OCI-LY7 (cell line): ENCODE data around the gene TIGAR. TPM values are rescaled to one million over a fixed set of nuclear protein-coding genes. Genes with fewer than 3 reads are reported as not detected.

Source experiments
- BruUV-seq: library from RNA; stranded (reverse); fragments of 400-500 nt; replicated peaks from 2 replicates; lab custom pipeline; 2021; lab: Mats Ljungman, UMichigan
- CTCF ChIA-PET: fragments of 300-600 bp; sonication (Branson Sonifier 250); formaldehyde crosslinking; loops from one replicate; lab custom pipeline; 2022; ENCODE audit warnings: antibody characterized with exemption; ENCODE audit not compliant: unreplicated experiment; lab: Charles Lee
- POLR2A ChIA-PET: fragments of 300-600 bp; sonication (Branson Sonifier 250); formaldehyde crosslinking; loops from one replicate; lab custom pipeline; 2022; ENCODE audit warnings: antibody characterized with exemption; lab: Charles Lee
- DNase-seq: peaks from one replicate; pipeline ENCODE4 v3.0.0-alpha.2; 2015; ENCODE audit warnings: low spot score
- H2AFZ ChIP-seq: fragments of 200-600 bp; sonication (generic), shearing (Covaris generic); 2 replicates; pipeline ENCODE4 v1.6.1; 2014; ENCODE audit warnings: mild to moderate bottlenecking, antibody characterized with exemption, low read length, moderate library complexity
- H3K27ac ChIP-seq: fragments of 200-600 bp; sonication (generic); 2 replicates; pipeline ENCODE4 v1.5.1; 2014; ENCODE audit warnings: mixed run types, low read depth, mild to moderate bottlenecking, moderate library complexity, low read length, inconsistent platforms; ENCODE audit not compliant: poor library complexity, severe bottlenecking
- H3K36me3 ChIP-seq: fragments of 200-600 bp; sonication (generic); 2 replicates; pipeline ENCODE4 v1.6.1; 2014; ENCODE audit warnings: mild to moderate bottlenecking, antibody characterized with exemption, low read length, moderate library complexity, mixed read lengths; ENCODE audit not compliant: insufficient read depth
- H3K4me1 ChIP-seq: fragments of 200-600 bp; sonication (generic); 2 replicates; pipeline ENCODE4 v1.5.1; 2014; ENCODE audit warnings: mild to moderate bottlenecking, low read length; ENCODE audit not compliant: insufficient read depth, poor library complexity, severe bottlenecking
- H3K4me2 ChIP-seq: fragments of 200-600 bp; sonication (generic); 2 replicates; pipeline ENCODE4 v1.6.1; 2014; ENCODE audit warnings: mild to moderate bottlenecking, low read length
- H3K4me3 ChIP-seq: fragments of 200-600 bp; sonication (generic); 2 replicates; pipeline ENCODE4 v1.5.1; 2014; ENCODE audit warnings: mild to moderate bottlenecking, low read depth, low read length; ENCODE audit not compliant: poor library complexity, severe bottlenecking
- H3K79me2 ChIP-seq: fragments of 200-600 bp; sonication (generic); 2 replicates; pipeline ENCODE4 v1.6.1; 2016; ENCODE audit warnings: low read depth, mild to moderate bottlenecking, low read length, moderate library complexity, mixed read lengths; ENCODE audit not compliant: insufficient read depth
- H3K9me2 ChIP-seq: fragments of 200-600 bp; sonication (generic); 2 replicates; pipeline ENCODE4 v1.6.1; 2016; ENCODE audit warnings: mild to moderate bottlenecking, low read length, mixed read lengths; ENCODE audit not compliant: insufficient read depth
- H3K9me3 ChIP-seq: fragments of 200-600 bp; sonication (generic); 2 replicates; pipeline ENCODE4 v1.6.1; 2014; ENCODE audit warnings: mild to moderate bottlenecking, mixed run types, low read length, mixed read lengths
- H4K20me1 ChIP-seq: fragments of 200-600 bp; sonication (generic); 2 replicates; pipeline ENCODE4 v1.6.1; 2014; ENCODE audit warnings: mild to moderate bottlenecking, antibody characterized with exemption, low read length, moderate library complexity, mixed read lengths; ENCODE audit not compliant: insufficient read depth
- EZH2phosphoT487 ChIP-seq: fragments of 200-600 bp; sonication (generic); IDR thresholded peaks from 2 replicates; pipeline ENCODE4 v1.6.1; 2018; ENCODE audit warnings: low read depth, borderline replicate concordance, mild to moderate bottlenecking, mixed run types, antibody characterized with exemption, low read length, moderate library complexity, mixed read lengths
- intact Hi-C: fragments of 100-400 bp; cut with micrococcal nuclease; formaldehyde crosslinking; loops from one replicate; pipeline ENCODE4 v1.10.0; 2022; ENCODE audit not compliant: unreplicated experiment
- total RNA-seq, 2 experiments: library from RNA; depleted of rRNA in 1 of 2; stranded (reverse); fragments of >200 nt in 1 of 2; shearing (Covaris generic) in 1 of 2; gene quantifications; 2 replicates each; pipeline ENCODE4 v1.2.3, GENCODE V29; 2014 to 2022
- TF ChIP-seq, protein P1 (sequence below): fragments of 200-600 bp; sonication (generic); conservative IDR thresholded peaks from 2 replicates; pipeline ENCODE4 v1.5.1; 2014; ENCODE audit warnings: mild to moderate bottlenecking, antibody characterized with exemption, low read length, moderate library complexity, mixed read lengths

Gene TIGAR
- total RNA-seq, 2 experiments from 2014 or later, result 8.0 to 24.7 TPM

DNA sequence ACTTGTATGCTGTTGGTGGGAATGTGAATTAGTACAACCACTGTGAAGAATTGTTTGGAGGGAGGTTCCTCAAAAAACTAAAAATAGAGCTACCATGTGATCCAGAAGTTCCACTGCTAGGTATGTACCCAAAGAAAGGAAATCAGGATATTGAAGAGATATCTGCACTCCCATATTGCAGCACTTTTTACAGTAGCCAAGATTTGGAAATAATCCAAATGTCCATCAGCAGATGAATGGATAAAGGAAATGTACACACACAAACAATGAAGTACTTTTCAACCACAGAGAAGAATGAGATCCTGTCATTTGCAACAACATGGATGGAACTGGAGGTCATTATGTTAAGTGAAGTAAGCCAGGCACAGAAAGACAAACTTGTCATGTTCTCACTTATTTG lies 25.9 kb downstream of the TIGAR start:
- BruUV-seq, result no TSS peak
- ChIA-PET CTCF (no interaction called here), POLR2A (no interaction called here)
- Histone ChIP-seq H3K36me3 (peaks cover 50% of the 10 kb centered on the region), H3K9me3 (no peaks in the 10 kb centered on the region), H4K20me1 (peaks cover 3% of the 10 kb centered on the region; the same call in 1 of the 2 replicates), H3K4me1 (no peaks in the 10 kb centered on the region), H3K79me2 (no peaks in the 10 kb centered on the region), H2AFZ (no peak overlapping the region), H3K27ac (no peak overlapping the region), H3K4me3 (no peak overlapping the region), H3K9me2 (no peaks in the 10 kb centered on the region), H3K4me2 (no peak overlapping the region)
- TF ChIP-seq EZH2phosphoT487, result no peak
- TF ChIP-seq, protein P1, sequence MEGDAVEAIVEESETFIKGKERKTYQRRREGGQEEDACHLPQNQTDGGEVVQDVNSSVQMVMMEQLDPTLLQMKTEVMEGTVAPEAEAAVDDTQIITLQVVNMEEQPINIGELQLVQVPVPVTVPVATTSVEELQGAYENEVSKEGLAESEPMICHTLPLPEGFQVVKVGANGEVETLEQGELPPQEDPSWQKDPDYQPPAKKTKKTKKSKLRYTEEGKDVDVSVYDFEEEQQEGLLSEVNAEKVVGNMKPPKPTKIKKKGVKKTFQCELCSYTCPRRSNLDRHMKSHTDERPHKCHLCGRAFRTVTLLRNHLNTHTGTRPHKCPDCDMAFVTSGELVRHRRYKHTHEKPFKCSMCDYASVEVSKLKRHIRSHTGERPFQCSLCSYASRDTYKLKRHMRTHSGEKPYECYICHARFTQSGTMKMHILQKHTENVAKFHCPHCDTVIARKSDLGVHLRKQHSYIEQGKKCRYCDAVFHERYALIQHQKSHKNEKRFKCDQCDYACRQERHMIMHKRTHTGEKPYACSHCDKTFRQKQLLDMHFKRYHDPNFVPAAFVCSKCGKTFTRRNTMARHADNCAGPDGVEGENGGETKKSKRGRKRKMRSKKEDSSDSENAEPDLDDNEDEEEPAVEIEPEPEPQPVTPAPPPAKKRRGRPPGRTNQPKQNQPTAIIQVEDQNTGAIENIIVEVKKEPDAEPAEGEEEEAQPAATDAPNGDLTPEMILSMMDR, result no peak
- DNase-seq, result no peak
- intact Hi-C loops, result no loop called here

DNA sequence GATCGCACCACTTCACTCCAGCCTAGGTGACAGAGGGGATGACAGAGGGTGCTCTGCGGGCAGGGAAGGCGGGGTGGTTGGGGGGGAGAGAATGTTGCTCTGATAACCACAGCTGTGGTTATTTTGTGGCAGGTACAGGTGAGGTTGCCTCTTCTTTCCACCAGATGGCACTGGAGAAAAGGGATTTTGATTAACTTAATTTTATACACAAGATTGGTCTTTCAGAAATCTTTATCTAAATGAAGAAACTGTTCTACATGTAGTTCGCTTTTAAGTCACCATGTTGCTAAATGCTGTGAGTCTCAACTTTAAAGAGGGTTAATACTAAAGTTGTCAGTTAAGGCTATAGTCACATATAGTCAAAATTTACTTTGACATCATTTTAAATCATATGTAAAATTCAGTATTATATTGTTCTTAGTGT lies 32.8 kb downstream of the TIGAR start:
- no TSS peak for BruUV-seq
- Histone ChIP-seq H3K27ac (no peak overlapping the region), H3K9me3 (no peaks in the 10 kb centered on the region), H3K36me3 (peaks cover 56% of the 10 kb centered on the region), H3K4me1 (no peaks in the 10 kb centered on the region), H2AFZ (no peak overlapping the region), H3K4me2 (no peak overlapping the region), H3K9me2 (no peaks in the 10 kb centered on the region), H3K79me2 (no peaks in the 10 kb centered on the region), H4K20me1 (peaks cover 3% of the 10 kb centered on the region; the same call in 1 of the 2 replicates), H3K4me3 (no peak overlapping the region)
- POLR2A ChIA-PET, result interaction anchor here (0.7 kb wide), 1 partner anchor 13 kb away, joined by 3 read pairs; no protein-coding TSS in a partner anchor
- CTCF ChIA-PET, result interaction anchor here (0.6 kb wide), 1 partner anchor 1604 kb away, joined by 3 read pairs; no protein-coding TSS in a partner anchor
- TF ChIP-seq, protein P1, result peak; percentile 72
- no peak for TF ChIP-seq EZH2phosphoT487
- intact Hi-C loops, result loop anchor here (5.0 kb wide), 1 partner anchor 174 kb away; no protein-coding TSS in a partner anchor
- DNase-seq, result peak; percentile 45
